Measurements from ENCODE around the gene ATF3. TPM values are rescaled to one million over a fixed set of nuclear protein-coding genes. Genes with fewer than 3 reads are reported as not detected.

ATF3 gene
- total and polyA plus RNA-seq, 2 experiments from 2014 or later: 5.4 to 9.9 TPM

DNA sequence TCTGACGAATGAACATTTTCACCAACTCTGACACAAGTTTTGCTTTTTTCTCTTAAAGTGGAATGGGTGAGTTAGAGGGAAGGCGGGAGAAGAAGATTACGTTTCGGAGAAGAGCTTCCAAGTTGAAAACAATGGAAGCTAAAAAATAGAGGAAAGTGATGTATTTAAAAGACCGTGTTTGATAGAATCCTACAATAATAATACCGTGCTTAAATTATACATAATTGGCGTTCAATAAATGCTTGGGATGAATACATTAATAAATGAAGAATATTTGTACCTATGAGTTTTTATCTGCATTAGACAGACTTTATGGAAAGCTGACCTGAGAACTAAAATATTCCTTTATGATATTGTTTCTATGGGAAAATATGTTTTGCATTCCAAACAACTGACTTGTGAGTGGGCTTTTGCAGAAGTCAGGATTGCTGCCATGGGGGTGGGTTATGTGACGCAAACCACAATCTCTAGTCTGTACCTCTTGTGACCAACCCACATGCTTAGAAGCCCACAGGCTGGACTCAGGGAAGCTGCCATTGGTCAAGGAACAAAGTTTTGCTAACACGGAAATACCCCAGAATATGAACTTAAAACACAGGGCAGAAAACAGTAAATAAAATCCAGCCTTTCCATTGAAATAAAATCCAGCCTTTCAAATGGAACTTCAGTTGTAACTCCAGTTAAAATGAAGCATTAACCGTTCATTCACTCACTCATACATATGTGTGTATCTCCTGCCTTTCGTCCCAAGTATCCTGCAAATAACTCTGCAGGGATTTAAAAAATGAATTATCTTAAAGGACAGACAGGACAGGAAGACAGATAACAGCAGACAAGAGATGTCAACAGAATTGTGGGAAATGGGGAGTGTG is 21.3 kb upstream of the ATF3 start:
- DNase-seq (ENCODE audit: low read depth in 1 of 2, low spot score in 1 of 2): peak in 1 of 2 donors; percentile 83
- no peaks in the 10 kb centered on the region for H3K27me3 ChIP-seq
- H3K36me3 ChIP-seq: no peaks in the 10 kb centered on the region
- peaks cover 19% of the 10 kb centered on the region for H3K4me1 ChIP-seq (ENCODE audit: low read depth)
- H3K27ac ChIP-seq: no peak overlapping the region
- TF ChIP-seq, protein P1, sequence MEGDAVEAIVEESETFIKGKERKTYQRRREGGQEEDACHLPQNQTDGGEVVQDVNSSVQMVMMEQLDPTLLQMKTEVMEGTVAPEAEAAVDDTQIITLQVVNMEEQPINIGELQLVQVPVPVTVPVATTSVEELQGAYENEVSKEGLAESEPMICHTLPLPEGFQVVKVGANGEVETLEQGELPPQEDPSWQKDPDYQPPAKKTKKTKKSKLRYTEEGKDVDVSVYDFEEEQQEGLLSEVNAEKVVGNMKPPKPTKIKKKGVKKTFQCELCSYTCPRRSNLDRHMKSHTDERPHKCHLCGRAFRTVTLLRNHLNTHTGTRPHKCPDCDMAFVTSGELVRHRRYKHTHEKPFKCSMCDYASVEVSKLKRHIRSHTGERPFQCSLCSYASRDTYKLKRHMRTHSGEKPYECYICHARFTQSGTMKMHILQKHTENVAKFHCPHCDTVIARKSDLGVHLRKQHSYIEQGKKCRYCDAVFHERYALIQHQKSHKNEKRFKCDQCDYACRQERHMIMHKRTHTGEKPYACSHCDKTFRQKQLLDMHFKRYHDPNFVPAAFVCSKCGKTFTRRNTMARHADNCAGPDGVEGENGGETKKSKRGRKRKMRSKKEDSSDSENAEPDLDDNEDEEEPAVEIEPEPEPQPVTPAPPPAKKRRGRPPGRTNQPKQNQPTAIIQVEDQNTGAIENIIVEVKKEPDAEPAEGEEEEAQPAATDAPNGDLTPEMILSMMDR (IDR thresholded peaks at IDR 0.05; ENCODE audit: low read depth, low read length): no peak
- H3K4me3 ChIP-seq: no peak overlapping the region
- H3K9me3 ChIP-seq (ENCODE audit: low read depth): no peaks in the 10 kb centered on the region

DNA sequence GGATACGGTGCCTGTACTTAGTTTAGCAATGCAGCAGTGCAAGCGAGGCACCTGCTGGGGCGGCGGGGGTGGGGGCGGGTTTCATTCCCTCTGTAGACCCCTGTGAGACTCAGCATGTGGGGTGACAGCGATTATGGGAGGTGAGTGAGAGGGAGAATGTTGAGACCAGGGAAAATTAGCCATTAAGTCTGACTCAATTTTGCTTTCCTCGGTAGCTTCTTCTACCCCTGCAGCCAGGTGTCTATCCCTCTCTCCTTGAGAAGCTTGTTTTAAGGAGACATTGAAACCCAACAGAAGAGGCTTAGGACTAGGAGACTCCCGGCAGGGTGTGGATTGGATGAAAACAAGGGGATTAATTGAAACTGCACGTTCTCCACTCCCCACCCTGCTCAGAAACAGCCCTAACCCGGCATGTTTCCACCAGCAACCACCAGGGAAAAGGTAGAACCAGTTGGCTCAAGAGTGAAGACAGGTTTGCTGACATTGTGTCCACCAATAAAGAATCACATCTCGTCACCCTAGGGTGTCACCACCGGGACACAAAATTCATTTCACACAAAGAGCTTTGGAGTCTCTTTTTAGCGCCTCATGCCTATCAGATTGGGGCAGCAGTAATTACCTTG is 20.6 kb upstream of the ATF3 start:
- Histone ChIP-seq H3K27me3 (no peaks in the 10 kb centered on the region), H3K27ac (no peak overlapping the region), H3K36me3 (no peaks in the 10 kb centered on the region), H3K4me1 (ENCODE audit: low read depth) (peaks cover 19% of the 10 kb centered on the region), H3K4me3 (no peak overlapping the region), H3K9me3 (ENCODE audit: low read depth) (no peaks in the 10 kb centered on the region)
- DNase-seq (ENCODE audit: low read depth in 1 of 2, low spot score in 1 of 2): no peak
- TF ChIP-seq, protein P1 (IDR thresholded peaks at IDR 0.05; ENCODE audit: low read depth, low read length): no peak

DNA sequence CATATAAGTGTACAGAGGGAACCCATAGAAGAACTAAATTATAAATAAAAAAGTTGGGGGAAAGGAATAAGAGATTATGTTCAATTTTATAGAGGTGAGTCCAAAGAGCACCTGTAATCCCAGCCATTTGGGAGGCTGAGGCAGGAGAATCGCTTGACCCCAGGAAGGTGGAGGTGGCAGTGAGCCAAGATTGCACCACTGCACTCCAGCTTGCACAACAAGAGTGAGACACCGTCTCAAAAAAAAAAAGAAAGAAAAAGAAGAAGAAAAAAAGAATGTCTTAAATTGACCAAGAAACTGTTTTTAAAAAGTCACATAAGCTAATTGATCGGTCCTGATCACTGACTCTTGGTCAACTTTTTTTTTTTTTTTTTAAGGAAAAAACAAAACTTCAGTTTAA is 19.1 kb upstream of the ATF3 start:
- H3K27ac ChIP-seq: no peak overlapping the region
- TF ChIP-seq, protein P1 (IDR thresholded peaks at IDR 0.05; ENCODE audit: low read depth, low read length): no peak
- H3K36me3 ChIP-seq: no peaks in the 10 kb centered on the region
- H3K4me3 ChIP-seq: no peak overlapping the region
- peaks cover 19% of the 10 kb centered on the region for H3K4me1 ChIP-seq (ENCODE audit: low read depth)
- DNase-seq (ENCODE audit: low read depth in 1 of 2, low spot score in 1 of 2): no peak
- H3K9me3 ChIP-seq (ENCODE audit: low read depth): no peaks in the 10 kb centered on the region
- H3K27me3 ChIP-seq: no peaks in the 10 kb centered on the region

DNA sequence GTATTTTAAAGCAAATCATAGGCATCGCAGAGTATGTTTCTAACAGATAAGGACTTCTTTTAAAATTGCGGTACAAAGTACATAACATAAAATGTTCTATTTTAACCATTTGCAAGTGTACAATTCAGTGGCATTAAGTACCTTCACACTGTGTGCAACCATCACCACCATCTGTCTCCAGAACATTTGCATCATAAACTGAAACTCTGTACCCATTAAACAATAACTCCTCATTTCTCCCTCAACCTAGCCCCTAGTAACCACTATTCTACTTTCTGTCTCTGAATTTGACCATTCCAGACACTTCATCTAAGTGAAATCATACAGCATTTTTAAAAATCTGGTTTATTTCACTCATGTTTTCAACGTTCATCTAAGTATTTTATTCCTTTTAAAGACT is 16.6 kb upstream of the ATF3 start:
- peaks cover 26% of the 10 kb centered on the region for H3K4me1 ChIP-seq (ENCODE audit: low read depth)
- no peaks in the 10 kb centered on the region for H3K9me3 ChIP-seq (ENCODE audit: low read depth)
- H3K27me3 ChIP-seq: no peaks in the 10 kb centered on the region
- H3K27ac ChIP-seq: no peak overlapping the region
- DNase-seq (ENCODE audit: low read depth in 1 of 2, low spot score in 1 of 2): no peak
- no peak overlapping the region for H3K4me3 ChIP-seq
- no peaks in the 10 kb centered on the region for H3K36me3 ChIP-seq
- TF ChIP-seq, protein P1 (IDR thresholded peaks at IDR 0.05; ENCODE audit: low read depth, low read length): no peak

DNA sequence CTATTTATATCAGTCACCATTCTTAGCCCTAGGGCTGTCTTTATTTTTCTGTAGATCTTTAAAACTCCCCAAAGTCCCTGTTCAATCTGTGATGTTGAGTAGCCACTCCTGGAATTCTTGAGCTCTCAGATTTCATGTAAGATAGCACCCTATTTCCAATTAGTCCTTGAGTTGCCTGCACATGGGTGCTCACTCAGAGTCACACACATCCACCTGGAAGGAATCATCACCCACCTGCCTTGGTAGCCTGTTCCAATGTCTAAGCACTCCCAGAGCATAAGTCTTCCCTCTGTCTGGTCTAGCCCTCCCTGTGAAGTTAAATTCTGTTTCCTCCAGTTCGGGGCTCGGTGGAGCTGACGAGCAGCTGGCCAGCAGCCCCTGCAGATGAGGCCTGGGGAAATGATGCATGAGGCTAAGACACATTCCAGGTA is 14.7 kb upstream of the ATF3 start:
- no peak for DNase-seq (ENCODE audit: low read depth in 1 of 2, low spot score in 1 of 2)
- TF ChIP-seq, protein P1 (IDR thresholded peaks at IDR 0.05; ENCODE audit: low read depth, low read length): no peak
- Histone ChIP-seq H3K27me3 (peaks cover 9% of the 10 kb centered on the region), H3K4me3 (no peak overlapping the region), H3K9me3 (ENCODE audit: low read depth) (no peaks in the 10 kb centered on the region), H3K36me3 (no peaks in the 10 kb centered on the region), H3K27ac (no peak overlapping the region), H3K4me1 (ENCODE audit: low read depth) (peaks cover 13% of the 10 kb centered on the region)
